Thyroid gland (tissue), 4 donors: Measurements from ENCODE around the gene TRIM8. TPM values are rescaled to one million over a fixed set of nuclear protein-coding genes. Genes with fewer than 3 reads are reported as not detected.

Source experiments
- DNase-seq, 2 donors: peaks; one replicate each; pipeline ENCODE4 v3.0.0-alpha.2; 2019
- H3K27ac ChIP-seq, 3 donors: fragments of 200-600 bp; sonication (generic); 1 replicate in 2 of 3; 2 replicates in 1 of 3; pipeline ENCODE4 v1.5.1; 2016 to 2019; ENCODE audit warnings: mild to moderate bottlenecking in 1 of 3, moderate library complexity in 1 of 3
- H3K27me3 ChIP-seq: fragments of 200-600 bp; sonication (generic); one replicate; pipeline ENCODE4 v1.5.1; 2019
- H3K36me3 ChIP-seq, 2 donors: fragments of 200-600 bp; sonication (generic); one replicate each; pipeline ENCODE4 v1.5.1; 2016 to 2019
- H3K4me1 ChIP-seq, 2 donors: fragments of 200-600 bp; sonication (generic); one replicate each; pipeline ENCODE4 v1.5.1; 2017 to 2019
- H3K4me3 ChIP-seq, 3 donors: fragments of 200-600 bp; sonication (generic); replicated peaks in 1 of 3; 1 replicate in 2 of 3; 2 replicates in 1 of 3; pipeline ENCODE4 v1.5.1; 2016; ENCODE audit warnings: mild to moderate bottlenecking in 1 of 3
- H3K9me3 ChIP-seq: fragments of 200-600 bp; sonication (generic); one replicate; pipeline ENCODE4 v1.5.1; 2017
- CTCF ChIP-seq, 6 experiments: fragments of 200-600 bp in 3 of 6; fragments of 450-650 bp in 3 of 6; sonication (generic) in 3 of 6; IDR thresholded peaks; one replicate each; pipeline ENCODE4 v1.5.1; 2016 to 2019; ENCODE audit warnings: antibody characterized with exemption in 6 of 6, mild to moderate bottlenecking in 2 of 6, inconsistent platforms in 1 of 6, moderate library complexity in 1 of 6
- POLR2A ChIP-seq, 2 donors: fragments of 450-650 bp; IDR thresholded peaks; one replicate each; pipeline ENCODE4 v1.6.1; 2017; ENCODE audit warnings: antibody characterized with exemption in 2 of 2, mild to moderate bottlenecking in 2 of 2, moderate library complexity in 1 of 2
- WGBS, 2 donors: methylation state at CpG; one replicate each; pipeline ENCODE4 v1.1.5; 2017; 5-methylcytosine and 5-hydroxymethylcytosine counted together
- intact Hi-C: fragments of 100-400 bp; cut with DNase I; formaldehyde crosslinking; loops from one replicate; pipeline ENCODE4 v1.15.1; 2023
- total RNA-seq, 4 donors: library from RNA; depleted of rRNA; stranded (reverse); fragments of >200 nt; gene quantifications; one replicate each; pipeline ENCODE4 v1.2.3, GENCODE V29; 2016

TRIM8 gene
- total RNA-seq, 4 donors from 2014 or later = 138 to 187 (median 162) TPM

- WGBS, 2 donors = 93 to 96% methylated on average over 8 of the region's 8 CpGs
- no peak overlapping the region for H3K27ac ChIP-seq
- no peak for TF ChIP-seq POLR2A (IDR thresholded peaks at IDR 0.05)
- TF ChIP-seq CTCF (IDR thresholded peaks at IDR 0.05) = no peak
These were observed 26.5 kb upstream of the TRIM8 start for GRCh38 chr10:102617816-102618215.

GRCh38 chr10:102619281-102619981 lies 24.8 kb upstream of the TRIM8 start:
- TF ChIP-seq CTCF (IDR thresholded peaks at IDR 0.05) = no peak
- TF ChIP-seq POLR2A (IDR thresholded peaks at IDR 0.05) = no peak
- H3K4me3 ChIP-seq = no peak overlapping the region
- no peaks in the 10 kb centered on the region for H3K36me3 ChIP-seq
- intact Hi-C loops = no loop called here
- 71 to 84% methylated on average over 9 of the region's 14 CpGs for whole genome bisulfite sequencing, 2 donors
- H3K9me3 ChIP-seq = no peaks in the 10 kb centered on the region
- peaks cover 0 to 52% of the 10 kb centered on the region in 2 donors for H3K4me1 ChIP-seq
- peak overlapping the region in 2 of 3 donors; percentile 7 to 36 for H3K27ac ChIP-seq
- no peaks in the 10 kb centered on the region for H3K27me3 ChIP-seq
- DNase-seq = no peak

More at GRCh38 chr10:102617816-102618215, 26.5 kb upstream of the TRIM8 start:
- H3K36me3 ChIP-seq = no peaks in the 10 kb centered on the region
- DNase-seq = no peak
- no peaks in the 10 kb centered on the region for H3K27me3 ChIP-seq
- intact Hi-C loops = no loop called here
- peaks cover 0 to 65% of the 10 kb centered on the region in 2 donors for H3K4me1 ChIP-seq
- H3K4me3 ChIP-seq = no peak overlapping the region
- H3K9me3 ChIP-seq = no peaks in the 10 kb centered on the region

- TF ChIP-seq CTCF (IDR thresholded peaks at IDR 0.05) = no peak
- TF ChIP-seq POLR2A (IDR thresholded peaks at IDR 0.05) = no peak
- DNase-seq = no peak
- WGBS, 2 donors = 80 to 81% methylated on average over 5 of the region's 5 CpGs
- Histone ChIP-seq H3K36me3 (no peaks in the 10 kb centered on the region), H3K4me3 (no peak overlapping the region), H3K27me3 (no peaks in the 10 kb centered on the region), H3K4me1 (peaks cover 0 to 55% of the 10 kb centered on the region in 2 donors), H3K27ac (peak overlapping the region in 1 of 3 donors; percentile 36), H3K9me3 (no peaks in the 10 kb centered on the region)
- intact Hi-C loops = no loop called here
These were observed 24.1 kb upstream of the TRIM8 start for GRCh38 chr10:102620138-102620590.

GRCh38 chr10:102620591-102621442 lies 23.5 kb upstream of the TRIM8 start:
- no peaks in the 10 kb centered on the region for H3K27me3 ChIP-seq
- H3K27ac ChIP-seq = peak overlapping the region in 1 of 3 donors; percentile 33
- no peak for DNase-seq
- intact Hi-C loops = no loop called here
- H3K4me3 ChIP-seq = no peak overlapping the region
- no peaks in the 10 kb centered on the region for H3K9me3 ChIP-seq
- no peaks in the 10 kb centered on the region for H3K36me3 ChIP-seq
- peaks cover 0 to 55% of the 10 kb centered on the region in 2 donors for H3K4me1 ChIP-seq
- WGBS, 2 donors = 74 to 81% methylated on average over 11 to 15 of the region's 15 CpGs
- TF ChIP-seq POLR2A (IDR thresholded peaks at IDR 0.05) (no peak), CTCF (IDR thresholded peaks at IDR 0.05) (no peak)
